ENCODE results near the gene WDR11. TPM values are rescaled to one million over a fixed set of nuclear protein-coding genes. Genes with fewer than 3 reads are reported as not detected.

The WDR11 gene
- total and polyA plus RNA-seq, 9 of the 15 experiments (the other 6 are each of a cell fraction or from before 2014, with no cell fraction given) = 12.4 to 50.7 (median 23.6) TPM

- TF ChIP-seq ATF3 (IDR thresholded peaks at IDR 0.05) (no peak), ATF3 (CRISPR knock-in tag; conservative IDR thresholded peaks at IDR 0.05) (no peak), U2AF2 (optimal IDR thresholded peaks at IDR 0.05; ENCODE audit: low read depth, low read length) (no peak), HMG20A (CRISPR knock-in tag; conservative IDR thresholded peaks at IDR 0.05) (no peak), FOXA3 (CRISPR knock-in tag; conservative IDR thresholded peaks at IDR 0.05 in 1 of 2, IDR thresholded peaks at IDR 0.05 in 1 of 2) (no peak), ZNF444 (CRISPR knock-in tag; IDR thresholded peaks at IDR 0.05) (no peak), NFATC3 (IDR thresholded peaks at IDR 0.05) (no peak; the same call in 1 of the 2 replicates), GTF2A2 (tag; IDR thresholded peaks at IDR 0.05) (no peak), KAT8 (IDR thresholded peaks at IDR 0.05; ENCODE audit: low read depth) (no peak), ZNF76 (CRISPR knock-in tag; IDR thresholded peaks at IDR 0.05; ENCODE audit: borderline replicate concordance) (no peak), WHSC1 (IDR thresholded peaks at IDR 0.05; ENCODE audit: low read length) (no peak), MCM3 (IDR thresholded peaks at IDR 0.05) (no peak), CBFB (CRISPR knock-in tag; IDR thresholded peaks at IDR 0.05) (no peak), PRPF4 (IDR thresholded peaks at IDR 0.05; ENCODE audit: insufficient read depth, low read depth, low read length, poor library complexity, severe bottlenecking) (no peak), ZBTB8A (IDR thresholded peaks at IDR 0.05; ENCODE audit: partially characterized antibody) (no peak), CEBPG (CRISPR knock-in tag; IDR thresholded peaks at IDR 0.05) (no peak), CEBPG (tag; conservative IDR thresholded peaks at IDR 0.05 in 1 of 2, IDR thresholded peaks at IDR 0.05 in 1 of 2) (no peak), ARID2 (IDR thresholded peaks at IDR 0.05) (no peak), LEF1 (IDR thresholded peaks at IDR 0.05) (no peak), NR2F6 (CRISPR knock-in tag; IDR thresholded peaks at IDR 0.05) (no peak), PTTG1 (tag; IDR thresholded peaks at IDR 0.05; ENCODE audit: low read depth) (no peak), SAP30 (IDR thresholded peaks at IDR 0.05; ENCODE audit: borderline replicate concordance, insufficient read depth, low read depth, low read length, poor library complexity, severe bottlenecking) (peak; percentile 33), BCOR (IDR thresholded peaks at IDR 0.05) (no peak), DPF2 (IDR thresholded peaks at IDR 0.05) (no peak; the same call in 1 of the 2 replicates), ETV6 (IDR thresholded peaks at IDR 0.05; ENCODE audit: borderline replicate concordance in 1 of 2, low read depth in 2 of 2, low read length in 1 of 2) (no peak), ETV6 (CRISPR knock-in tag; IDR thresholded peaks at IDR 0.05; ENCODE audit: borderline replicate concordance) (no peak)
Observed at GRCh38 chr10:120850911-120851865, at the start of gene WDR11 (continued).

Data from K562 (cell line).